AG10803 (cell line): ENCODE measurements around the gene NOC2L.

Source experiments
- DNase-seq: peaks from one replicate; pipeline ENCODE4 v3.0.0; 2010; ENCODE audit warnings: low read depth
- H3K4me3 ChIP-seq: 2 replicates; pipeline ENCODE4 v1.5.1; 2011; ENCODE audit warnings: mild to moderate bottlenecking, low read length, control low read depth
- TF ChIP-seq, protein P1 (sequence below): conservative IDR thresholded peaks from 2 replicates; pipeline ENCODE4 v1.5.1; 2011; ENCODE audit warnings: mild to moderate bottlenecking, low read length, control low read depth, inconsistent platforms

Gene NOC2L

GRCh38 chr1:925561-926421 is 33.3 kb downstream of the NOC2L start:
- DNase-seq: peak; percentile 53
- H3K4me3 ChIP-seq: peak overlapping the region; percentile 55
- TF ChIP-seq, protein P1, sequence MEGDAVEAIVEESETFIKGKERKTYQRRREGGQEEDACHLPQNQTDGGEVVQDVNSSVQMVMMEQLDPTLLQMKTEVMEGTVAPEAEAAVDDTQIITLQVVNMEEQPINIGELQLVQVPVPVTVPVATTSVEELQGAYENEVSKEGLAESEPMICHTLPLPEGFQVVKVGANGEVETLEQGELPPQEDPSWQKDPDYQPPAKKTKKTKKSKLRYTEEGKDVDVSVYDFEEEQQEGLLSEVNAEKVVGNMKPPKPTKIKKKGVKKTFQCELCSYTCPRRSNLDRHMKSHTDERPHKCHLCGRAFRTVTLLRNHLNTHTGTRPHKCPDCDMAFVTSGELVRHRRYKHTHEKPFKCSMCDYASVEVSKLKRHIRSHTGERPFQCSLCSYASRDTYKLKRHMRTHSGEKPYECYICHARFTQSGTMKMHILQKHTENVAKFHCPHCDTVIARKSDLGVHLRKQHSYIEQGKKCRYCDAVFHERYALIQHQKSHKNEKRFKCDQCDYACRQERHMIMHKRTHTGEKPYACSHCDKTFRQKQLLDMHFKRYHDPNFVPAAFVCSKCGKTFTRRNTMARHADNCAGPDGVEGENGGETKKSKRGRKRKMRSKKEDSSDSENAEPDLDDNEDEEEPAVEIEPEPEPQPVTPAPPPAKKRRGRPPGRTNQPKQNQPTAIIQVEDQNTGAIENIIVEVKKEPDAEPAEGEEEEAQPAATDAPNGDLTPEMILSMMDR: no peak

DNA sequence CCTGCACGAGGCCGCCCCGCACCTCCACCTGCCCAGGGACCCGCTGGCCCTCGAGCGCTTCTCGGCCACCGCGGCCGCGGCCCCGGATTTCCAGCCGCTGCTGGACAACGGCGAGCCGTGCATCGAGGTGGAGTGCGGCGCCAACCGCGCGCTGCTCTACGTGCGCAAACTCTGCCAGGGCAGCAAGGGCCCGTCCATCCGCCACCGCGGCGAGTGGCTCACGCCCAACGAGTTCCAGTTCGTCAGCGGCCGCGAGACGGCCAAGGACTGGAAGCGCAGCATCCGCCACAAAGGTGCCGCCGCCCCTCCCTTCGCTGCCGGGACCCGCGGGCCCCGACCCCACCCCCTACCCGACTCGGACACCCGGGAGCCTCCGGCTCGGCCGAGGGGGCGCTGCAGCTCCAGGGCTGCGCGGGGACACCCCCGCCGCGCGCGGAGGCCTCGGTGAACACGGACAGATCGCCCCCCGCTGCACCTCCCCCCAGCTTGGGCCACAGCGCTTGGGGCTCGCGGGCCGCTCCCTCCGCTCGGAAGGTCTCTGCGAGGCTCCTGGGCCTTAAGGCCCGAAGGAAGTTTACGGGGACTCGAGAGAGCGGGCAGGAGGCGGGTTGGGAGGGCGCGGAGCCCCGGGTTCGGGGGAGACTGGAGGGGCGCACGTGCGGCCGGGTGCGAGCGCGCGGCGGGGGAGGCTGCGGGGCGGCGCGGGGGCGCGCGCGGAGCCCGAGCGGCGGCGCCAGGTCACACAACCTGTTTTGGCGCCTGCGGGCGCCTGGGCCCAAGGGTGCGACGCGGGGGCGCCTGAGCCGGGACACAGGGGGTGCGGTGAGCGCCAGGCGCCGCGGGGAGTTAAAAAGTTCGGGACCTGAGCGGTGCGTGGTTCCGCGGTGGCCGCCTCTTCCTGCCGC is 34.1 kb downstream of the NOC2L start:
- H3K4me3 ChIP-seq: peak overlapping the region; percentile 61
- TF ChIP-seq, protein P1: 0 out of 2 replicates have a peak, but pooled peaks have one; percentile 11
- peak; percentile 56 for DNase-seq

GRCh38 chr1:923991-924655 is 34.9 kb downstream of the NOC2L start:
- no peak for DNase-seq
- H3K4me3 ChIP-seq: peak overlapping the region; percentile 61
- TF ChIP-seq, protein P1: no peak

DNA sequence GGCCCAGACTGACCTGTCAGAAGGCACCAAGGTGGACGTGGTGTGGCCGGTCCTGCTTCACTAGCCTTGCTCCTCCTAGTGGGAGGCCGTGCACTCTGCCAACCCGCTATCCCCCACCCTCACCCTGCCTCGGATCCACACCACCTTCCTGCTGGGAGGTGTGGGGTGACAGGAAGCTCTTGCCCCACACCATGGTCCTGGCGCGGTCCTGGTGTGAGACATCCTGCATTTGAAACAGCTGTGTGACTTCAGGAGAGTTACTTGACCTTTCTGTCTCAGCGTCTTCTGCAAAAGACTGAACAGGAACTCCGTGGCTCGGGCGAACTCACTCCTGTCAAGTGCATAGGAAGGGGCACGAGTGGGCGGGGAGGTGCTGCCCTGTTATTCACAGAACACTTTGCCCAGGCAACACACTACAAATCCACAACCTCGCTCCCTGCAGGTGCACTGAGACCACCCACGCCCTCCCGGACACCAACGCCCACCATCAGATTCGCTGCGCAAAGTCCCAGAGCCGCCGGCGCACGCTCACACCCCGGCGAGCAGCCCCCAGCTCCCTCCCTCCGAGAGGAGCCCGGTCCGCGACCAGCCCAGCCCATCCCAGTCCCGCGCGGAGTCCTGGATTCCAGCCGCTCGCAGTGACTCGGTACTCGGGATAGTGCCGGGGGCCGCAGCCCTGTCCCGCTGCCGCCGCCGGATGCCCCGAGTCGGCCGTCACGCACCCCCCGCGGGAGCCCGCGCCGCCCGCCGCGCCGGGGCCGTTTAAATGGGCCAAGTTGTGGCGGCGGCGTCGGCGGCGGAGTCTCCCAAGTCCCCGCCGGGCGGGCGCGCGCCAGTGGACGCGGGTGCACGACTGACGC is 35.7 kb downstream of the NOC2L start, which contains the start of gene SAMD11:
Gene SAMD11, plus strand, starts transcription at position 793 of the 860 bp plus-strand sequence. CDS start 509 bp downstream, outside the sequence.
- TF ChIP-seq, protein P1: no peak
- peak within 1 kb of the TSS; percentile 61 for H3K4me3 ChIP-seq
- peak; percentile 89 for DNase-seq

- H3K4me3 ChIP-seq: no peak overlapping the region; the same call in 1 of the 2 replicates
- TF ChIP-seq, protein P1: peak; percentile 42
- peak; percentile 69 for DNase-seq
Measured at GRCh38 chr1:921011-921837, 37.8 kb downstream of the NOC2L start.
